Measurements from ENCODE around the gene INO80C. TPM values are rescaled to one million over a fixed set of nuclear protein-coding genes. Genes with fewer than 3 reads are reported as not detected.

The INO80C gene
- total and polyA plus RNA-seq, 2 of the 4 experiments (the other 2 are of a cell fraction) = 5.6 to 17.1 TPM

- no CpG with 5 or more reads among the region's 2 CpGs for WGBS, 2 experiments (ENCODE audit: extremely low coverage in 2 of 2, insufficient read length in 1 of 2)
- ChIA-PET POLR2A (ENCODE audit: unreplicated experiment) (no interaction called here), CTCF (no interaction called here)
- no peak overlapping the region for H2BK15ac ChIP-seq (ENCODE audit: low read depth, low read length)
- H3K14ac ChIP-seq (replicated peaks; ENCODE audit: low read depth, low read length) = no peak overlapping the region
- dilution Hi-C loops (cut with HindIII; ENCODE audit: low sequenced_read_pairs, unreplicated experiment) (no loop called here), in situ Hi-C loops (cut with MboI; ENCODE audit: low sequenced_read_pairs) (no loop called here), intact Hi-C loops (cut with micrococcal nuclease) (no loop called here)
- no peak overlapping the region for H2AK5ac ChIP-seq (ENCODE audit: low read depth, low read length)
- no peaks in the 10 kb centered on the region for H3K9me1 ChIP-seq (ENCODE audit: insufficient read depth, low read length)
- no peak for DNase-seq
- H3K4me2 ChIP-seq (ENCODE audit: low read depth, low read length) = no peak overlapping the region
- H2AFZ ChIP-seq (replicated peaks; ENCODE audit: low read length, poor library complexity) = no peak overlapping the region
- no peaks in the 10 kb centered on the region for H3K36me3 ChIP-seq (ENCODE audit: control insufficient read depth, insufficient read depth, low read length)
- no peak overlapping the region for H3K56ac ChIP-seq (ENCODE audit: extremely low read depth, insufficient read depth, low read length)
- H2BK20ac ChIP-seq (ENCODE audit: low read depth, low read length) = no peak overlapping the region
- H3K9ac ChIP-seq (ENCODE audit: low read depth, low read length) = no peak overlapping the region
- no peak overlapping the region for H2BK120ac ChIP-seq (ENCODE audit: low read depth, low read length)
- H4K91ac ChIP-seq (ENCODE audit: insufficient read depth, low read depth, low read length) = no peak overlapping the region
- no peak overlapping the region for H3K23ac ChIP-seq (ENCODE audit: low read depth, low read length)
- no peak overlapping the region for H4K8ac ChIP-seq (ENCODE audit: low read depth in 2 of 2, low read length in 2 of 2)
- BruUV-seq (replicated peaks) = no TSS peak
- no peak overlapping the region for H4K5ac ChIP-seq (ENCODE audit: low read depth, low read length)
- H3K18ac ChIP-seq (ENCODE audit: low read depth, low read length) = no peak overlapping the region
- H2AK9ac ChIP-seq (replicated peaks; ENCODE audit: low read depth, low read length, poor library complexity) = no peak overlapping the region
- no peaks in the 10 kb centered on the region for H4K20me1 ChIP-seq (ENCODE audit: insufficient read depth, low read length)
- H3K4me3 ChIP-seq (ENCODE audit: insufficient read depth, low read depth, low read length) = no peak overlapping the region
- H3K9me3 ChIP-seq (ENCODE audit: control insufficient read depth, insufficient read depth, low read length) = no peaks in the 10 kb centered on the region
- H3K27ac ChIP-seq (ENCODE audit: insufficient read depth, low read length) = no peak overlapping the region
- H2BK5ac ChIP-seq (ENCODE audit: low read depth, low read length, poor library complexity, severe bottlenecking) = no peak overlapping the region
- H3K4ac ChIP-seq (ENCODE audit: low read depth, low read length) = no peak overlapping the region
- no peaks in the 10 kb centered on the region for H3K79me1 ChIP-seq (ENCODE audit: low read depth in 1 of 2, low read length in 2 of 2)
- no peaks in the 10 kb centered on the region for H3K4me1 ChIP-seq (ENCODE audit: control insufficient read depth, insufficient read depth, low read length)
- peaks cover 12% of the 10 kb centered on the region for H3K27me3 ChIP-seq (ENCODE audit: control insufficient read depth, insufficient read depth, low read length)
- TF ChIP-seq POLR2A (IDR thresholded peaks at IDR 0.05; ENCODE audit: low read depth, low read length) = no peak
- no peak for TF ChIP-seq RCOR1 (IDR thresholded peaks at IDR 0.05; ENCODE audit: insufficient replicate concordance, low read length)
- TF ChIP-seq NFE2L2 (IDR thresholded peaks at IDR 0.05; ENCODE audit: low read depth, low read length) = no peak
- no peak for TF ChIP-seq SMC3 (IDR thresholded peaks at IDR 0.05; ENCODE audit: low read depth, low read length)
- TF ChIP-seq MXI1 (IDR thresholded peaks at IDR 0.05; ENCODE audit: borderline replicate concordance, low read depth, low read length) = no peak
- TF ChIP-seq MAZ (IDR thresholded peaks at IDR 0.05; ENCODE audit: borderline replicate concordance, low read depth, low read length) = no peak
- TF ChIP-seq BHLHE40 (IDR thresholded peaks at IDR 0.05; ENCODE audit: low read depth, low read length) = no peak
- ATAC-seq (ENCODE audit: low read depth) = no peak
These were observed 49.3 kb upstream of the INO80C start for GRCh38 chr18:35547008-35547605.

Measured in IMR-90 (cell line).